HUES6 (cell line): Measurements from ENCODE around the gene NAA15.
"Not testable (repeated sequence)": the region's sequence is repeated elsewhere in the genome, so short reads cannot be mapped to it uniquely, and the experiment has no call there.

Experiments
- H3K27ac ChIP-seq: 2 replicates; pipeline ENCODE4 v1.7.0; 2013; ENCODE audit warnings: low read depth, mild to moderate bottlenecking, low read length, inconsistent platforms
- H3K27me3 ChIP-seq: 2 replicates; pipeline ENCODE4 v1.6.1; 2013; ENCODE audit warnings: low read length; ENCODE audit not compliant: control insufficient read depth, insufficient read depth
- H3K36me3 ChIP-seq: 2 replicates; pipeline ENCODE4 v1.6.1; 2013; ENCODE audit warnings: low read length; ENCODE audit not compliant: control insufficient read depth, insufficient read depth
- H3K4me1 ChIP-seq: 2 replicates; pipeline ENCODE4 v1.6.1; 2013; ENCODE audit warnings: low read length; ENCODE audit not compliant: control insufficient read depth, insufficient read depth
- H3K4me3 ChIP-seq: 2 replicates; pipeline ENCODE4 v1.5.1; 2013; ENCODE audit warnings: low read depth, low read length
- H3K9ac ChIP-seq: one replicate; pipeline ENCODE4 v1.6.1; 2013; ENCODE audit warnings: mild to moderate bottlenecking, low read length
- H3K9me3 ChIP-seq: 2 replicates; pipeline ENCODE4 v1.6.1; 2013; ENCODE audit warnings: low read depth, low read length; ENCODE audit not compliant: control insufficient read depth, insufficient read depth

NAA15 gene

GRCh38 chr4:139414671-139415210 is 113.4 kb downstream of the NAA15 start:
- not testable (repeated sequence) for H3K9ac ChIP-seq

GRCh38 chr4:139416073-139416673 is 114.9 kb downstream of the NAA15 start:
- Histone ChIP-seq H3K4me3 (no peak overlapping the region), H3K4me1 (no peaks in the 10 kb centered on the region), H3K27me3 (no peaks in the 10 kb centered on the region), H3K27ac (no peak overlapping the region), H3K9me3 (peaks cover 9% of the 10 kb centered on the region; the same call in 1 of the 2 replicates), H3K9ac (no peak overlapping the region), H3K36me3 (no peaks in the 10 kb centered on the region; the same call in 1 of the 2 replicates)

More at GRCh38 chr4:139414671-139415210, 113.4 kb downstream of the NAA15 start:
- H3K36me3 ChIP-seq, H3K27me3 ChIP-seq, H3K27ac ChIP-seq, H3K9me3 ChIP-seq, H3K4me3 ChIP-seq, H3K4me1 ChIP-seq: not testable (repeated sequence)

GRCh38 chr4:139419388-139419914 is 118.1 kb downstream of the NAA15 start:
- peaks cover 9% of the 10 kb centered on the region; the same call in 1 of the 2 replicates for H3K9me3 ChIP-seq
- no peaks in the 10 kb centered on the region for H3K4me1 ChIP-seq
- no peak overlapping the region for H3K4me3 ChIP-seq
- H3K27me3 ChIP-seq, result no peaks in the 10 kb centered on the region
- H3K27ac ChIP-seq, result no peak overlapping the region
- H3K9ac ChIP-seq, result no peak overlapping the region
- no peaks in the 10 kb centered on the region; the same call in 1 of the 2 replicates for H3K36me3 ChIP-seq

GRCh38 chr4:139420652-139421051 is 119.3 kb downstream of the NAA15 start:
- no peak overlapping the region for H3K4me3 ChIP-seq
- 0 out of 2 replicates have a peak, but pooled peaks cover under 1% of the 10 kb centered on the region for H3K9me3 ChIP-seq
- no peak overlapping the region for H3K9ac ChIP-seq
- no peaks in the 10 kb centered on the region for H3K4me1 ChIP-seq
- H3K27me3 ChIP-seq, result no peaks in the 10 kb centered on the region
- H3K36me3 ChIP-seq, result no peaks in the 10 kb centered on the region
- no peak overlapping the region for H3K27ac ChIP-seq

- peaks cover 12% of the 10 kb centered on the region; the same call in 1 of the 2 replicates for H3K36me3 ChIP-seq
- H3K27me3 ChIP-seq, result no peaks in the 10 kb centered on the region
- H3K9ac ChIP-seq, result no peak overlapping the region
- peaks cover 44% of the 10 kb centered on the region for H3K9me3 ChIP-seq
- H3K4me3 ChIP-seq, result no peak overlapping the region
- no peaks in the 10 kb centered on the region for H3K4me1 ChIP-seq
- no peak overlapping the region for H3K27ac ChIP-seq
These were observed 134.8 kb downstream of the NAA15 start for GRCh38 chr4:139436122-139436521.

- H3K4me1 ChIP-seq, result no peaks in the 10 kb centered on the region
- peaks cover 35% of the 10 kb centered on the region for H3K9me3 ChIP-seq
- H3K27me3 ChIP-seq, result no peaks in the 10 kb centered on the region
- no peak overlapping the region for H3K4me3 ChIP-seq
- H3K9ac ChIP-seq, result no peak overlapping the region
- peaks cover 12% of the 10 kb centered on the region; the same call in 1 of the 2 replicates for H3K36me3 ChIP-seq
- no peak overlapping the region for H3K27ac ChIP-seq
These were observed 136.8 kb downstream of the NAA15 start for GRCh38 chr4:139438141-139438540.

GRCh38 chr4:139441029-139441428 is 139.7 kb downstream of the NAA15 start:
- Histone ChIP-seq H3K9ac (no peak overlapping the region), H3K27ac (no peak overlapping the region), H3K27me3 (no peaks in the 10 kb centered on the region), H3K4me3 (no peak overlapping the region), H3K9me3 (peaks cover 28% of the 10 kb centered on the region), H3K4me1 (no peaks in the 10 kb centered on the region), H3K36me3 (peaks cover 12% of the 10 kb centered on the region; the same call in 1 of the 2 replicates)

GRCh38 chr4:139443661-139444060 is 142.4 kb downstream of the NAA15 start:
- H3K4me1 ChIP-seq, result no peaks in the 10 kb centered on the region

GRCh38 chr4:139444881-139445280 is 143.6 kb downstream of the NAA15 start:
- not testable (repeated sequence) for H3K36me3 ChIP-seq, H3K27ac ChIP-seq, H3K4me3 ChIP-seq, H3K27me3 ChIP-seq, H3K9me3 ChIP-seq, H3K9ac ChIP-seq, H3K4me1 ChIP-seq

More at GRCh38 chr4:139443661-139444060, 142.4 kb downstream of the NAA15 start:
- no peaks in the 10 kb centered on the region for H3K27me3 ChIP-seq
- H3K4me3 ChIP-seq, result no peak overlapping the region
- H3K9ac ChIP-seq, result no peak overlapping the region
- no peak overlapping the region for H3K27ac ChIP-seq
- no peaks in the 10 kb centered on the region; the same call in 1 of the 2 replicates for H3K36me3 ChIP-seq
- peaks cover 8% of the 10 kb centered on the region for H3K9me3 ChIP-seq

GRCh38 chr4:139447078-139447477 is 145.8 kb downstream of the NAA15 start:
- not testable (repeated sequence) for H3K36me3 ChIP-seq, H3K9me3 ChIP-seq, H3K27me3 ChIP-seq, H3K4me1 ChIP-seq, H3K27ac ChIP-seq, H3K4me3 ChIP-seq, H3K9ac ChIP-seq

- no peak overlapping the region for H3K4me3 ChIP-seq
- H3K36me3 ChIP-seq, result no peaks in the 10 kb centered on the region; the same call in 1 of the 2 replicates
- no peak overlapping the region for H3K27ac ChIP-seq
- peaks cover 11% of the 10 kb centered on the region; the same call in 1 of the 2 replicates for H3K4me1 ChIP-seq
- no peaks in the 10 kb centered on the region for H3K27me3 ChIP-seq
- no peak overlapping the region for H3K9ac ChIP-seq
- H3K9me3 ChIP-seq, result no peaks in the 10 kb centered on the region
These were observed 149.3 kb downstream of the NAA15 start for GRCh38 chr4:139450586-139450985.
